CD4-positive, alpha-beta T cell treated with Interleukin-21 for 1 hour (primary cell): ENCODE results near the gene MNT.
A peak's percentile ranks its signal among the peaks of the same experiment; 100 is the strongest.

Experiments used
- DNase-seq: peaks from one replicate; pipeline ENCODE4 v3.0.0-alpha.2; 2020

MNT gene

GRCh38 chr17:2414446-2415064 is 13.7 kb upstream of the MNT start:
- DNase-seq = no peak

- no peak for DNase-seq
Measured at GRCh38 chr17:2412561-2413021, 11.7 kb upstream of the MNT start.

- DNase-seq = no peak
Measured at GRCh38 chr17:2410951-2411350, 10.1 kb upstream of the MNT start.

- no peak for DNase-seq
Measured at GRCh38 chr17:2406903-2407790, 6.3 kb upstream of the MNT start.

GRCh38 chr17:2406271-2406902 is 5.5 kb upstream of the MNT start:
- DNase-seq = no peak

GRCh38 chr17:2405247-2405926 is 4.5 kb upstream of the MNT start:
- no peak for DNase-seq

- DNase-seq = no peak
Measured at GRCh38 chr17:2403044-2403443, 2.2 kb upstream of the MNT start.

- no peak for DNase-seq
Measured at GRCh38 chr17:2402544-2402943, 1.7 kb upstream of the MNT start.

GRCh38 chr17:2401426-2402221 is 764 bp upstream of the MNT start:
- peak; percentile 99 for DNase-seq

GRCh38 chr17:2400474-2400866 is 390 bp downstream of the MNT start:
- DNase-seq = peak; percentile 47

- peak; percentile 94 for DNase-seq
Measured at GRCh38 chr17:2399572-2400473, 1.0 kb downstream of the MNT start.

GRCh38 chr17:2398655-2399571 is 1.9 kb downstream of the MNT start:
- peak; percentile 71 for DNase-seq

GRCh38 chr17:2398182-2398581 is 2.7 kb downstream of the MNT start:
- no peak for DNase-seq

GRCh38 chr17:2397247-2398171 is 3.4 kb downstream of the MNT start:
- no peak for DNase-seq

GRCh38 chr17:2396568-2397246 is 4.2 kb downstream of the MNT start:
- DNase-seq = peak; percentile 64

- DNase-seq = no peak
Measured at GRCh38 chr17:2396192-2396567, 4.7 kb downstream of the MNT start.

- DNase-seq = no peak
Measured at GRCh38 chr17:2395258-2396181, 5.3 kb downstream of the MNT start.
